Esophagus squamous epithelium (tissue), 5 donors: ENCODE measurements around the gene RAP1A. TPM values are rescaled to one million over a fixed set of nuclear protein-coding genes. Genes with fewer than 3 reads are reported as not detected.
"Not testable (repeated sequence)": the region's sequence is repeated elsewhere in the genome, so short reads cannot be mapped to it uniquely, and the experiment has no call there.

Source experiments
- DNase-seq: peaks from one replicate; lab custom pipeline; 2025; lab: John Stamatoyannopoulos, UW
- H3K27ac ChIP-seq, 4 donors: fragments of 200-600 bp; sonication (generic); one replicate each; pipeline ENCODE4 v1.5.1; 2016 to 2019; ENCODE audit warnings: mild to moderate bottlenecking in 1 of 4
- H3K27me3 ChIP-seq, 4 donors: fragments of 200-600 bp; sonication (generic); 1 replicate in 3 of 4; 2 replicates in 1 of 4; pipeline versions ENCODE4 v1.5.1 to v1.6.0; 2017 to 2021; ENCODE audit warnings: antibody characterized with exemption in 1 of 4
- H3K36me3 ChIP-seq, 3 donors: fragments of 200-600 bp; sonication (generic); one replicate each; pipeline ENCODE4 v1.5.1; 2016 to 2019
- H3K4me1 ChIP-seq, 3 donors: fragments of 200-600 bp; sonication (generic); one replicate each; pipeline ENCODE4 v1.5.1; 2017 to 2019
- H3K4me3 ChIP-seq, 4 donors: fragments of 200-600 bp; sonication (generic); 1 replicate in 3 of 4; 2 replicates in 1 of 4; pipeline ENCODE4 v1.5.1; 2016 to 2019; ENCODE audit warnings: mild to moderate bottlenecking in 2 of 4, moderate library complexity in 1 of 4
- H3K9me3 ChIP-seq, 3 donors: fragments of 200-600 bp; sonication (generic); one replicate each; pipeline ENCODE4 v1.5.1; 2016 to 2019
- POLR2A ChIP-seq, 4 donors: fragments of 450-650 bp; IDR thresholded peaks; one replicate each; pipeline ENCODE4 v1.6.1; 2017; ENCODE audit warnings: antibody characterized with exemption in 4 of 4, mild to moderate bottlenecking in 4 of 4, moderate library complexity in 3 of 4
- WGBS, 2 donors: methylation state at CpG; one replicate each; pipeline ENCODE4 v1.1.5; 2018; 5-methylcytosine and 5-hydroxymethylcytosine counted together
- intact Hi-C: fragments of 100-400 bp; cut with DNase I; formaldehyde crosslinking; loops from one replicate; pipeline ENCODE4 v1.15.0; 2022
- total RNA-seq, 4 donors: library from RNA; depleted of rRNA; stranded (reverse); fragments of >200 nt; gene quantifications; one replicate each; pipeline ENCODE4 v1.1.0, GENCODE V29; 2016
- TF ChIP-seq, protein P1 (sequence below), 6 experiments: fragments of 450-650 bp in 4 of 6; fragments of 200-600 bp in 2 of 6; sonication (generic) in 2 of 6; IDR thresholded peaks; one replicate each; pipeline ENCODE4 v1.5.1; 2016 to 2019; ENCODE audit warnings: antibody characterized with exemption in 6 of 6, mild to moderate bottlenecking in 4 of 6, moderate library complexity in 4 of 6
- donor health status: DM: yes; HTN: yes; CAD: no.

The RAP1A gene
- total RNA-seq, 4 donors from 2014 or later = 24.3 to 111 (median 43.3) TPM

GRCh38 chr1:111739925-111740765, 120.6 kb downstream of the RAP1A start:
- no peak for TF ChIP-seq POLR2A (IDR thresholded peaks at IDR 0.05)
- TF ChIP-seq, protein P1, sequence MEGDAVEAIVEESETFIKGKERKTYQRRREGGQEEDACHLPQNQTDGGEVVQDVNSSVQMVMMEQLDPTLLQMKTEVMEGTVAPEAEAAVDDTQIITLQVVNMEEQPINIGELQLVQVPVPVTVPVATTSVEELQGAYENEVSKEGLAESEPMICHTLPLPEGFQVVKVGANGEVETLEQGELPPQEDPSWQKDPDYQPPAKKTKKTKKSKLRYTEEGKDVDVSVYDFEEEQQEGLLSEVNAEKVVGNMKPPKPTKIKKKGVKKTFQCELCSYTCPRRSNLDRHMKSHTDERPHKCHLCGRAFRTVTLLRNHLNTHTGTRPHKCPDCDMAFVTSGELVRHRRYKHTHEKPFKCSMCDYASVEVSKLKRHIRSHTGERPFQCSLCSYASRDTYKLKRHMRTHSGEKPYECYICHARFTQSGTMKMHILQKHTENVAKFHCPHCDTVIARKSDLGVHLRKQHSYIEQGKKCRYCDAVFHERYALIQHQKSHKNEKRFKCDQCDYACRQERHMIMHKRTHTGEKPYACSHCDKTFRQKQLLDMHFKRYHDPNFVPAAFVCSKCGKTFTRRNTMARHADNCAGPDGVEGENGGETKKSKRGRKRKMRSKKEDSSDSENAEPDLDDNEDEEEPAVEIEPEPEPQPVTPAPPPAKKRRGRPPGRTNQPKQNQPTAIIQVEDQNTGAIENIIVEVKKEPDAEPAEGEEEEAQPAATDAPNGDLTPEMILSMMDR (IDR thresholded peaks at IDR 0.05) = no peak
- 0 to 3% methylated on average over 7 to 34 of the region's 63 CpGs for WGBS, 2 donors
- Histone ChIP-seq H3K27me3 (peaks cover 0 to 12% (median 0%) of the 10 kb centered on the region in 4 donors), H3K27ac (peak overlapping the region; percentile 93 to 97 (median 95)), H3K36me3 (peaks cover 0 to 5% (median 0%) of the 10 kb centered on the region in 3 donors), H3K9me3 (no peaks in the 10 kb centered on the region), H3K4me1 (peaks cover 17 to 59% (median 31%) of the 10 kb centered on the region in 3 donors), H3K4me3 (peak overlapping the region; percentile 64 to 78 (median 69))
- DNase-seq = no peak
- intact Hi-C loops = loop anchor here (10.0 kb wide), 1 partner anchor 235 kb away; the partner anchor contains the start of genes ADORA3 and TMIGD3

- H3K9me3 ChIP-seq, H3K36me3 ChIP-seq, DNase-seq, H3K4me3 ChIP-seq: not testable (repeated sequence)
- 89 to 97% methylated on average over 8 to 12 of the region's 14 CpGs for WGBS, 2 donors
- H3K27ac ChIP-seq = peak overlapping the region in 3 of 4 donors; percentile 1 to 30 (median 23)
- H3K27me3 ChIP-seq = peaks cover 0 to 12% (median 0%) of the 10 kb centered on the region in 4 donors
- intact Hi-C loops = loop anchor here (10.0 kb wide), 1 partner anchor 237 kb away; the partner anchor contains the start of genes ADORA3 and TMIGD3
- peaks cover 15 to 52% (median 17%) of the 10 kb centered on the region in 3 donors for H3K4me1 ChIP-seq
These were observed 122.7 kb downstream of the RAP1A start for GRCh38 chr1:111742292-111742691.

- H3K4me3 ChIP-seq = no peak overlapping the region
- WGBS, 2 donors = 63 to 65% methylated on average over 5 of the region's 5 CpGs
- peaks cover 0 to 12% (median 0%) of the 10 kb centered on the region in 4 donors for H3K27me3 ChIP-seq
- DNase-seq = no peak
- peaks cover 8 to 44% (median 10%) of the 10 kb centered on the region in 3 donors for H3K4me1 ChIP-seq
- H3K36me3 ChIP-seq = no peaks in the 10 kb centered on the region
- TF ChIP-seq POLR2A (IDR thresholded peaks at IDR 0.05) = no peak
- TF ChIP-seq, protein P1 (IDR thresholded peaks at IDR 0.05) = no peak
- intact Hi-C loops = loop anchor here (10.0 kb wide), 1 partner anchor 238 kb away; the partner anchor contains the start of genes ADORA3 and TMIGD3
- H3K27ac ChIP-seq = peak overlapping the region in 2 of 4 donors; percentile 23 to 30
- no peaks in the 10 kb centered on the region for H3K9me3 ChIP-seq
These were observed 123.5 kb downstream of the RAP1A start for GRCh38 chr1:111742938-111743549.

- no peak overlapping the region for H3K4me3 ChIP-seq
- H3K27me3 ChIP-seq = peaks cover 0 to 12% (median 0%) of the 10 kb centered on the region in 4 donors
- intact Hi-C loops = loop anchor here (10.0 kb wide), 1 partner anchor 239 kb away; the partner anchor contains the start of genes ADORA3 and TMIGD3
- no peak for DNase-seq
- no peaks in the 10 kb centered on the region for H3K36me3 ChIP-seq
- H3K4me1 ChIP-seq = peaks cover 5 to 38% (median 10%) of the 10 kb centered on the region in 3 donors
- peak overlapping the region in 1 of 4 donors; percentile 23 for H3K27ac ChIP-seq
- no peaks in the 10 kb centered on the region for H3K9me3 ChIP-seq
- TF ChIP-seq POLR2A (IDR thresholded peaks at IDR 0.05) = no peak
- TF ChIP-seq, protein P1 (IDR thresholded peaks at IDR 0.05) = no peak
- 74 to 90% methylated on average over 2 to 3 of the region's 3 CpGs for WGBS, 2 donors
These were observed 124.1 kb downstream of the RAP1A start for GRCh38 chr1:111743679-111744101.
